G401 (cell line): ENCODE results near the gene AMBP. TPM values are rescaled to one million over a fixed set of nuclear protein-coding genes. Genes with fewer than 3 reads are reported as not detected.

Source experiments
- DNase-seq: peaks from one replicate; pipeline ENCODE4 v3.0.0-alpha.2; 2015; ENCODE audit warnings: low spot score
- in situ Hi-C: cut with HindIII; loops from 2 replicates; pipeline ENCODE4 v1.10.0; 2016; ENCODE audit warnings: low sequenced_read_pairs, mixed read lengths
- total RNA-seq: library from RNA; depleted of rRNA; stranded (reverse); fragments of >200 nt; shearing (Covaris generic); gene quantifications from 2 replicates; pipeline ENCODE4 v1.2.3, GENCODE V29; 2014

AMBP gene
- total RNA-seq, 1 experiment from 2014 or later: not detected

DNA sequence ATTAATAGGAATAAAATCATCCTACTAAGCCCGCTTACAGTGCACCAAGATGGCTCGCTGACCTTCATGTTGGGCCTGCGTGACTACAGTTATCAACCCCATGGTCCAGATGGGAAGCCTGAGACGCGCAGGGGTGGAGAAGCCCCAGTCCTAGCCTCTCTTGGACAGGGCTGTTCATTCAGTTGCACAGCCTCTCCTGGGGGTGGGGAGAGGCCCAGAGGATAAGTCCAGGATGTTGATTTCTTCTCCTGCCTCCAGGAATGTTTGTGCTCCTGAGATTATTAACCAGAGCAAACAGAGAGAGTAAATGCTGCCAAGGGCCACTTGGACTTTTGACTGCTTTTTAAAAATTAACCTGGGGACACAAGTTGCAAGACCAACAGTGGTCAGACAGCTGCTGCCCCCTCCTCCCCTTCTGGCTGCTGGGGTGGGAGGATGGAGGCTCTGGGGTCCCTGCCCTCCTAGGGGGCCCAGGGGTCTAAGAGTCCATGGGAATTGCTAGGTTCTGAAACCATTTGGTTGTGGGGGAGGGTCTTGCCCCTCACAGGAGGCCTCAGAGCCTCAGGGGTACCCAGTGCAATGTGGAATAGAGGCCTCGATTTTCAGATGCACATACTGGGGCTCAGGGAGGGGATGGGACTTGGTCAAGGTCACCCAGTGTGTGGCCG, 2.8 kb upstream of the AMBP start:
- in situ Hi-C loops: no loop called here
- DNase-seq: no peak

- DNase-seq: no peak
- in situ Hi-C loops: no loop called here
Measured at GRCh38 chr9:114080195-114080772, 2.2 kb upstream of the AMBP start.

DNA sequence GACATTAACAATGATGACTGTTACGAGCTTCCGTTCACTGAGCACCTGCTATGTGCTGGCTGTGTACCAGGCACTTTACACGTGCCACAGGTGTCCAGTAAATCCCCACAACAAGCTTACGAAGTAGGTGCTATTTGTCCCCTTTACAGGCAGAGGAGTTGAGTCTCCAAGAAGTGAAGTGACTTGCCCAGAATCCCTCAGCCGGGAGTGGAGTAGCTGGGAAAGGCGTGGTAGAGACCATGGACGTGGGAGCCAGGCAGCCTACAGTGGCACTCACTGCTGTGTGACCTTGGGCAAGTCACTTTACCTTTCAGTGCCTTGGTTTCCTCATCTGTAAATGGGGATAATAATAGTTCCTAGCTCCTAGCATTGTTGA, 669 bp upstream of the AMBP start:
- DNase-seq: no peak
- in situ Hi-C loops: no loop called here

GRCh38 chr9:114077162-114077837, 800 bp downstream of the AMBP start:
- no peak for DNase-seq
- in situ Hi-C loops: no loop called here

DNA sequence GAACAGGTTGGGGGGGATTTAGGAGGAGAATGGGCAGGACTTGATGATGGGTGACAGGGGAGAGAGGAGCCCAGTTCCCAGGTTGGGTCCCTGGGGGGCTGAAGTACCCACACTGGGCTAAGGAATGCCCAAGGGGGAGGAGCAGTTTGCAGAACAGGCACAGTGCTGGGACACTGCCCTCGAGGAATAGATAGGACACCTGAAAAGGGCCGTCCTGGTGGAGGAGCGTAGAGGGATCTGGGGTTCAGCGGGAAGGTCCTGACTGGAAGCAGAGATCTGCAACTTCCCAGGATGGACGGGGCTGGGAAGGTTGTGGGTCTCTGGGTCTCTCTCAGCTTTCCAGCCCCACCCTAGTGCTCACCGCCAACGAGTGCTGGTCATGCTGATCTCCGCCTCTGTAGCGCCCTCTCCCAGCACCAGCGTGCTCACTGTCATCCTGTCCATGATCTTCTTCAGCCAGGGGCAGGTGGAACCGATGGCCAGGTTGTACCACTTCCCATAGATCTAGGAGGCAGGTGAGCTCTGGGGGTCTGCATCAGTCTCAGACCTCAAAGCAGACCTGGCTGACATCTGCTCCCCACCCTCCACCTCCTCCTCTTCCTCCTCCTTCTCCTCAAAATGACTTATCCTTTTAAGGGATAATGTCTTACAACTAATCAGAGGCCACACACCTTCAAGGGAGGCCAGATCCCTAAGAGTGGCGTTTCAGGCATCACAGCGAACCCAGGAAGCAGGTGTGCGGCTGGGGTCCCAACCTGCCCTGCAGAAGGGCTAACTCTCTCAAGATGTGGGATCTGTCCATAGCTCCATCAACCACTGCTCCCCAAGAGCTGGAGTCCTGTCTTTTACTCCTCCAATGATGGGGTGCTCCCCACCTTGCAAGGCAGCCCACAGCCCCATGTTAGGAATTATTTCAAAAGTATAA, 1.6 kb downstream of the AMBP start:
- in situ Hi-C loops: no loop called here

DNA sequence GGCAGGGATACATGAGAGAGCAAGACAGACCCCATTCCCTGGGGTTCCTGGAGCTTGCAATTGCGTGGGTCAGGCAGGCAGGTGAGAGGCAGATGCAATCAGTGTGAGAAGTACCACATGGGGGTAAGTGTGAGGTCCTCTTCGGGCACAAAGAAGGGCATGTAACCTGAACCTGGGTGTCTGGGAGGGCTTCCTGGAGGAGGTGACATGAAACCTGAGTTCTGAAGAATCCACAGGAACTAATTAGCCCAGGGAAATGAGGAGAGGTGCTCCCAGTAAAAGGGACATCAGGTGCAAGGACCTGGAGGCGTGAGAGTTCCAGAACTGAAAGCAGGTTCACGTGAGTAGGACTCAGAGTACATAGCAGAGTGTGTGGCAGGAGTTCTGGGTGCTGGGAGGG, 2.5 kb downstream of the AMBP start:
- in situ Hi-C loops: no loop called here
- no peak for DNase-seq

More for the DNA sequence above, 1.6 kb downstream of the AMBP start:
- DNase-seq: no peak

DNA sequence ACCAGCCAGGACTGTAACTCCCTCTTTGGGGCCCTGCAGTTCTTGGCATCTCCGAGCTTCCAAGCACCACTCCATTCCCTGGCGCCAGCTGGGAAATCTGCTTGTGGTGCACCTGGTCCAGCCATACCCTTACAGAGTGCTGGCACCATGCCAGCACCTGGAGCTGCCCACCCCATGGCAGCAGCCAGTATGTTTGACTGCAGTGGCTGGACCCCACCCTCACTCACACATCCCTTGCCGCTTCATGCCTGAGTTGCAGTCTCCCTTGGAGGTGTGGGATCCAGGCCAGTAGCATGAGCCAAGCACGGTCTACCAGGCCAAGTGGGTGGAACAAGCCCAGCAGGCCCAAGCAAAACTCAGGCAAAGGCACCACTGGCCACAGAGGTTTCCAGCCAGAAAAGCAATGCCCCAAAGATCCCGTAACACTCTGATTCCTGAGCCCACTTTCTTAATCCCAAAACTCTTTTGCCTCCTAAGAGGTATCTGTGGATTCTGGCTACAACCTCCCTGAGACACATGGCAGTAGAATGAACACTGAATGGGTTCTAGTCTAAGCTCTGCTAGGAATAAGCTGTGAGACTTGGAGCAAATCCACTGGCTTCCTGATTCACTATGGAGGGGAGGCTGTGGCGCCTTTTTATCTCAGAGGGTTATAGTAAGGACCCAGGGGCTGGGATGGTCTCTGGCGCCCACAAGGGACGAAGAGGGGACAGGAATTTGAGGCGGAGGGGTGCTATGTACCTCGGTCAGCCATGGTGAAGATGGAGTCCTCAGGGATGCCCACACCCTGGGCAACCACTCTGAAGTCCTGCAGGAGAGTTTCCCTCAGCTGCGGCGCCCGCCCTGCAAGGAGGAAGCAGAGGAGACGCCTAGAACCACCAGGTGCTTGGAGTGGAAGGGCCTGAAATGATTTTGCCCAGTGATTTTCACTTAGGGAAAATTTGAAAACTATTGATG, 5.6 kb downstream of the AMBP start:
- in situ Hi-C loops: no loop called here
- peak; percentile 85 for DNase-seq

DNA sequence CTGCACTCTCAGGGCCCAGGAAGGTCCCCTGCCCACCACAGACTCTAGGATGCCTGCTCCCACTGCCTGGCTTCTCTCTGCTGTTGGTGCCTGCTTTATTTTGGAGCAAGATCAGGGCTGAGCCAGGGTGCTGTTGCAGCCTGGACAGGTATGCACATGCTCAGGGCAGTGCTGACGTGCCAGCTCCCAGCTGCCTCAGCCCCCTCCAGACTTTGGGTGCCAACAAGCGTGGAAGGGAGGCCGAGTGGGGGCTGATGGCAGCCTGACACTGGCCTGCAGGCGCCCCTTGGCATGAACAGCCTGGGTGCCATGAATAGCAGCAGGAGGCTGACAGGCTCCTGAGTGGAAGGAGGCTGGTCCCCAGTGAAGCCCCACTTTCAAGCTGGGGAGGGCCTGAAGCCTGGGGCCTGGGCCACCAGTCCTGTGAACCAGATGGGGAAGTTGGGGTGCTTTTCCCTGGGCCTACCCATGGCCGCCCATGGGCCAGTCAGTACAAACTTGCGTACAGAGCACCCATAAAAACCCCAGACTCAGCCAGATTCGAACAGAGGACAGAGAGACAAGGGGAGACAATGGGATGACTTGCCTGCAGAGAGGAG, 6.8 kb downstream of the AMBP start:
- in situ Hi-C loops: no loop called here

GRCh38 chr9:114070188-114071103, 7.7 kb downstream of the AMBP start:
- in situ Hi-C loops: no loop called here
- DNase-seq: no peak

More for the DNA sequence above, 6.8 kb downstream of the AMBP start:
- DNase-seq: no peak

GRCh38 chr9:114069476-114070187, 8.5 kb downstream of the AMBP start:
- no peak for DNase-seq
- in situ Hi-C loops: no loop called here

DNA sequence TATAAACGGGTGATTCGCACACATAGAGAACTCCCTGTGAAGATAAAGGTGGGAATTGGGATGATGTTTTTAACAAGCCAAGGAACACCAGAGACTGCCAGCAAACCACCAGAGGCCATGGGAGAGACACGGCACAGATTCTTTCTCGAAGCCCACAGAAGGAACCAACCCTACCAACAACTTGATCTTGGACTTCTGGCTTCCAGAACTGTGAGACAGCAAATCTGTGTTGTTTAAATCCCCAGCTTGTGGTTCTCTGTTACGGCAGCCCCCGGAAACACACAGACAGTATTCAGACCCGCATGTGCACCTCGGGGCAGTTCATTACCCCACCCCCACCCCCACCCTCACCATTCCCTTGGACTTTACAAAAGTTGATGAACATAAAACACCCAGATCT, 12.8 kb downstream of the AMBP start:
- in situ Hi-C loops: no loop called here
- no peak for DNase-seq

GRCh38 chr9:114061830-114062474, 16.1 kb downstream of the AMBP start:
- in situ Hi-C loops: no loop called here
- no peak for DNase-seq

GRCh38 chr9:114061292-114061691, 16.8 kb downstream of the AMBP start:
- no peak for DNase-seq
- in situ Hi-C loops: no loop called here

DNA sequence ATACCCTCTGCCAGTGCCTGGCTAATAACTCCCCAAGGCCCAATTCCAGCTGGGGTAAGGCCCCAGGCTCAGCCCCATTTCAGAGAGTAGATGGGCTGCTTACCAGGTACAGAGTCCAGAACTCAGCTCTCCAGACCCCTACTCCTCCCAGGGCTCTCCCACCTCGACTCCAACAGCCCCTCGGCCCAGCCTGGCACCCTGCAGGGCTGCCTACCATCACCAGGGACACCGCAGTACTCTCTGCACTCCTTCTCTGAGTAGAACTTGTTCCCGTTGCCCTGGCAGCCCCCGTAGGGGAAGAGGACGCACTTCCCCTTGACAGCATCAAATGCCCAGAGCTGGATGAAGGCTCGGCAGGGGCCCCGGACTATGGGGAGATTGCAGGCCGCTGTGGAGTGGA, 17.4 kb downstream of the AMBP start:
- in situ Hi-C loops: no loop called here
- no peak for DNase-seq

DNA sequence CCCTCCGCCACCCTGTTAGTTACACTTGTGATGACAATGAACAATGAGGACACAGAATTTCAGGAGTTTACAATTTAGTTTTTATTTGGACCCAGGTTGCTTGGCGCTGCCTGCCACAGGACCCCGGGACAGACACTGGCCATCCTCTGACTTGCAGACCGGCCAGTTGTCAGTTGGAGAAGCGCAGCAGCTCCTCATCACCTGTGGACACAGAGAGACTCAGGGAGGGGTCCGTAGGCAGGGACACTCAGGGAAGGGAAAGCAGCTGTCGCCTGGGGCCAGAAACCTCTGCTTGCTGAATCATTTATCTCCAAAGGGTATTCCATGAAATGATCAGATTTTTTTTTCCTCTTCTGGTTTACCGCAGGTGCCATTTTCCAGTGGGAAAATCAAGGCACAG, 18.0 kb downstream of the AMBP start:
- no peak for DNase-seq
- in situ Hi-C loops: no loop called here

- DNase-seq: no peak
- in situ Hi-C loops: no loop called here
Measured at GRCh38 chr9:114059047-114059803, 18.9 kb downstream of the AMBP start.
